T-helper 2 cell treated with Interferon-gamma antibody and Interleukin-4, amounts not matched to agents 5 μg/mL and 100 μg/mL, for 36 hours (primary cell): ENCODE measurements around the gene TFPI.

Source experiments
- DNase-seq: peaks from one replicate; pipeline ENCODE4 v3.0.0; 2021; ENCODE audit warnings: low spot score
- H3K27ac Mint-ChIP-seq: one replicate; pipeline ENCODE4 v1.8.0; 2021; ENCODE audit warnings: mild to moderate bottlenecking, mixed read lengths
- H3K27me3 Mint-ChIP-seq: one replicate; pipeline ENCODE4 v1.8.0; 2021; ENCODE audit warnings: low read depth, mixed read lengths
- H3K36me3 Mint-ChIP-seq: one replicate; pipeline ENCODE4 v1.8.0; 2021; ENCODE audit warnings: low read depth, mixed read lengths
- H3K4me1 Mint-ChIP-seq: one replicate; pipeline ENCODE4 v1.8.0; 2021; ENCODE audit warnings: low read depth, mixed read lengths
- H3K4me3 Mint-ChIP-seq: one replicate; pipeline ENCODE4 v1.8.0; 2022; ENCODE audit warnings: mild to moderate bottlenecking, moderate library complexity, mixed read lengths
- H3K9me3 Mint-ChIP-seq: one replicate; pipeline ENCODE4 v1.8.0; 2021; ENCODE audit warnings: mixed read lengths

Gene TFPI

GRCh38 chr2:187495324-187495723 is 58.9 kb downstream of the TFPI start:
- Mint-ChIP-seq H3K9me3 (no peaks in the 10 kb centered on the region), H3K4me1 (no peaks in the 10 kb centered on the region), H3K27ac (no peak overlapping the region), H3K4me3 (no peak overlapping the region), H3K36me3 (no peaks in the 10 kb centered on the region), H3K27me3 (no peaks in the 10 kb centered on the region)
- no peak for DNase-seq

GRCh38 chr2:187493877-187494568 is 60.2 kb downstream of the TFPI start:
- Mint-ChIP-seq H3K27ac (no peak overlapping the region), H3K36me3 (no peaks in the 10 kb centered on the region), H3K4me3 (no peak overlapping the region), H3K4me1 (no peaks in the 10 kb centered on the region), H3K9me3 (no peaks in the 10 kb centered on the region), H3K27me3 (no peaks in the 10 kb centered on the region)
- DNase-seq = no peak

GRCh38 chr2:187493180-187493579 is 61.1 kb downstream of the TFPI start:
- H3K27me3 Mint-ChIP-seq = no peaks in the 10 kb centered on the region
- no peaks in the 10 kb centered on the region for H3K9me3 Mint-ChIP-seq
- DNase-seq = no peak
- H3K36me3 Mint-ChIP-seq = no peaks in the 10 kb centered on the region
- no peaks in the 10 kb centered on the region for H3K4me1 Mint-ChIP-seq
- no peak overlapping the region for H3K4me3 Mint-ChIP-seq
- no peak overlapping the region for H3K27ac Mint-ChIP-seq

- DNase-seq = no peak
- Mint-ChIP-seq H3K9me3 (no peaks in the 10 kb centered on the region), H3K36me3 (no peaks in the 10 kb centered on the region), H3K27ac (no peak overlapping the region), H3K27me3 (no peaks in the 10 kb centered on the region), H3K4me1 (no peaks in the 10 kb centered on the region), H3K4me3 (no peak overlapping the region)
Measured at GRCh38 chr2:187486241-187486640, 68.0 kb downstream of the TFPI start.

- Mint-ChIP-seq H3K9me3 (no peaks in the 10 kb centered on the region), H3K4me1 (no peaks in the 10 kb centered on the region), H3K4me3 (no peak overlapping the region), H3K27ac (no peak overlapping the region), H3K27me3 (no peaks in the 10 kb centered on the region), H3K36me3 (no peaks in the 10 kb centered on the region)
- no peak for DNase-seq
Measured at GRCh38 chr2:187485523-187485922, 68.7 kb downstream of the TFPI start.

GRCh38 chr2:187483537-187483936 is 70.7 kb downstream of the TFPI start:
- Mint-ChIP-seq H3K4me3 (no peak overlapping the region), H3K27me3 (no peaks in the 10 kb centered on the region), H3K36me3 (no peaks in the 10 kb centered on the region), H3K4me1 (no peaks in the 10 kb centered on the region), H3K9me3 (no peaks in the 10 kb centered on the region), H3K27ac (no peak overlapping the region)
- no peak for DNase-seq

- no peaks in the 10 kb centered on the region for H3K27me3 Mint-ChIP-seq
- no peaks in the 10 kb centered on the region for H3K9me3 Mint-ChIP-seq
- no peaks in the 10 kb centered on the region for H3K4me1 Mint-ChIP-seq
- no peaks in the 10 kb centered on the region for H3K36me3 Mint-ChIP-seq
- no peak overlapping the region for H3K4me3 Mint-ChIP-seq
- no peak for DNase-seq
- no peak overlapping the region for H3K27ac Mint-ChIP-seq
Measured at GRCh38 chr2:187482796-187483195, 71.4 kb downstream of the TFPI start.

GRCh38 chr2:187481543-187481942 is 72.7 kb downstream of the TFPI start:
- H3K4me3 Mint-ChIP-seq = no peak overlapping the region
- H3K9me3 Mint-ChIP-seq = no peaks in the 10 kb centered on the region
- DNase-seq = no peak
- no peaks in the 10 kb centered on the region for H3K27me3 Mint-ChIP-seq
- no peaks in the 10 kb centered on the region for H3K36me3 Mint-ChIP-seq
- H3K27ac Mint-ChIP-seq = no peak overlapping the region
- no peaks in the 10 kb centered on the region for H3K4me1 Mint-ChIP-seq

- Mint-ChIP-seq H3K9me3 (no peaks in the 10 kb centered on the region), H3K4me1 (no peaks in the 10 kb centered on the region), H3K4me3 (no peak overlapping the region), H3K27me3 (no peaks in the 10 kb centered on the region), H3K27ac (no peak overlapping the region), H3K36me3 (no peaks in the 10 kb centered on the region)
- no peak for DNase-seq
Measured at GRCh38 chr2:187478719-187479118, 75.5 kb downstream of the TFPI start.

- Mint-ChIP-seq H3K4me3 (no peak overlapping the region), H3K27ac (no peak overlapping the region), H3K36me3 (no peaks in the 10 kb centered on the region), H3K27me3 (no peaks in the 10 kb centered on the region), H3K9me3 (no peaks in the 10 kb centered on the region), H3K4me1 (no peaks in the 10 kb centered on the region)
- no peak for DNase-seq
Measured at GRCh38 chr2:187477051-187477450, 77.2 kb downstream of the TFPI start.

GRCh38 chr2:187475499-187476248 is 78.6 kb downstream of the TFPI start:
- Mint-ChIP-seq H3K36me3 (no peaks in the 10 kb centered on the region), H3K27ac (no peak overlapping the region), H3K4me3 (no peak overlapping the region), H3K9me3 (no peaks in the 10 kb centered on the region), H3K27me3 (no peaks in the 10 kb centered on the region), H3K4me1 (no peaks in the 10 kb centered on the region)
- no peak for DNase-seq

GRCh38 chr2:187470698-187471097 is 83.5 kb downstream of the TFPI start:
- H3K9me3 Mint-ChIP-seq = no peaks in the 10 kb centered on the region
- no peaks in the 10 kb centered on the region for H3K4me1 Mint-ChIP-seq
- H3K27me3 Mint-ChIP-seq = no peaks in the 10 kb centered on the region
- no peak for DNase-seq
- H3K27ac Mint-ChIP-seq = no peak overlapping the region
- no peak overlapping the region for H3K4me3 Mint-ChIP-seq
- no peaks in the 10 kb centered on the region for H3K36me3 Mint-ChIP-seq

- H3K27me3 Mint-ChIP-seq = no peaks in the 10 kb centered on the region
- no peaks in the 10 kb centered on the region for H3K9me3 Mint-ChIP-seq
- DNase-seq = no peak
- no peaks in the 10 kb centered on the region for H3K4me1 Mint-ChIP-seq
- H3K27ac Mint-ChIP-seq = no peak overlapping the region
- no peak overlapping the region for H3K4me3 Mint-ChIP-seq
- no peaks in the 10 kb centered on the region for H3K36me3 Mint-ChIP-seq
Measured at GRCh38 chr2:187469538-187469937, 84.7 kb downstream of the TFPI start.

GRCh38 chr2:187468262-187468661 is 86.0 kb downstream of the TFPI start:
- H3K4me1 Mint-ChIP-seq = no peaks in the 10 kb centered on the region
- H3K9me3 Mint-ChIP-seq = no peaks in the 10 kb centered on the region
- no peak for DNase-seq
- no peak overlapping the region for H3K27ac Mint-ChIP-seq
- H3K4me3 Mint-ChIP-seq = no peak overlapping the region
- no peaks in the 10 kb centered on the region for H3K36me3 Mint-ChIP-seq
- H3K27me3 Mint-ChIP-seq = no peaks in the 10 kb centered on the region
